Measurements from ENCODE around the gene C4orf17. TPM values are rescaled to one million over a fixed set of nuclear protein-coding genes. Genes with fewer than 3 reads are reported as not detected.

C4orf17 gene
- polyA plus RNA-seq, 1 donor from 2014 or later: not detected

- no peak overlapping the region for H3K27ac ChIP-seq (ENCODE audit: low read length)
- no peaks in the 10 kb centered on the region for H4K20me1 ChIP-seq (ENCODE audit: insufficient read depth)
- no peaks in the 10 kb centered on the region for H3K79me2 ChIP-seq (replicated peaks; ENCODE audit: insufficient read depth, low read length)
- TF ChIP-seq MXI1 (conservative IDR thresholded peaks at IDR 0.05; ENCODE audit: poor library complexity, severe bottlenecking): no peak
- TF ChIP-seq RAD21 (conservative IDR thresholded peaks at IDR 0.05): no peak
- no peak for TF ChIP-seq SMC3 (conservative IDR thresholded peaks at IDR 0.05; ENCODE audit: poor library complexity)
- no peak for TF ChIP-seq CTCF (IDR thresholded peaks at IDR 0.05; ENCODE audit: poor library complexity, severe bottlenecking)
- no peak for TF ChIP-seq EZH2 (IDR thresholded peaks at IDR 0.05; ENCODE audit: borderline replicate concordance, insufficient read depth, low read length, poor library complexity, severe bottlenecking)
- TF ChIP-seq REST (IDR thresholded peaks at IDR 0.05; ENCODE audit: borderline replicate concordance): no peak
- TF ChIP-seq EP300 (conservative IDR thresholded peaks at IDR 0.05; ENCODE audit: poor library complexity, severe bottlenecking): no peak
- no peak for TF ChIP-seq POLR2AphosphoS5 (IDR thresholded peaks at IDR 0.05)
- TF ChIP-seq TAF1 (IDR thresholded peaks at IDR 0.05; ENCODE audit: low read depth): no peak
- H3K4me2 ChIP-seq (ENCODE audit: low read length): no peak overlapping the region
- no peak overlapping the region for H2AFZ ChIP-seq (ENCODE audit: low read depth, low read length)
- H3K36me3 ChIP-seq (ENCODE audit: insufficient read depth, low read length): no peaks in the 10 kb centered on the region
- H3K9me2 ChIP-seq (ENCODE audit: insufficient read depth, low read length): no peaks in the 10 kb centered on the region
- no peaks in the 10 kb centered on the region for H3K27me3 ChIP-seq (ENCODE audit: insufficient read depth, low read depth, low read length)
- no peak overlapping the region for H3K4me3 ChIP-seq (ENCODE audit: low read length)
- no peak overlapping the region for H3K9ac ChIP-seq (ENCODE audit: low read length)
- H3F3A ChIP-seq (ENCODE audit: insufficient read depth, low read length, poor library complexity, severe bottlenecking): no peaks in the 10 kb centered on the region
- no peaks in the 10 kb centered on the region for H3K9me3 ChIP-seq (ENCODE audit: low read length)
Observed at GRCh38 chr4:99473131-99473530, 37.7 kb upstream of the C4orf17 start.

GRCh38 chr4:99483636-99484035 is 27.2 kb upstream of the C4orf17 start:
- Histone ChIP-seq H3K4me3 (ENCODE audit: low read length) (no peak overlapping the region), H3K79me2 (replicated peaks; ENCODE audit: insufficient read depth, low read length) (no peaks in the 10 kb centered on the region), H3F3A (ENCODE audit: insufficient read depth, low read length, poor library complexity, severe bottlenecking) (no peaks in the 10 kb centered on the region), H3K9me2 (ENCODE audit: insufficient read depth, low read length) (no peaks in the 10 kb centered on the region), H3K9me3 (ENCODE audit: low read length) (peaks cover 9% of the 10 kb centered on the region), H3K36me3 (ENCODE audit: insufficient read depth, low read length) (no peaks in the 10 kb centered on the region), H3K27me3 (ENCODE audit: insufficient read depth, low read depth, low read length) (no peaks in the 10 kb centered on the region), H3K9ac (ENCODE audit: low read length) (no peak overlapping the region), H2AFZ (ENCODE audit: low read depth, low read length) (no peak overlapping the region), H4K20me1 (ENCODE audit: insufficient read depth) (no peaks in the 10 kb centered on the region), H3K4me2 (ENCODE audit: low read length) (no peak overlapping the region), H3K27ac (ENCODE audit: low read length) (no peak overlapping the region)
- TF ChIP-seq TAF1 (IDR thresholded peaks at IDR 0.05; ENCODE audit: low read depth) (no peak), EZH2 (IDR thresholded peaks at IDR 0.05; ENCODE audit: borderline replicate concordance, insufficient read depth, low read length, poor library complexity, severe bottlenecking) (no peak), RAD21 (conservative IDR thresholded peaks at IDR 0.05) (no peak), REST (IDR thresholded peaks at IDR 0.05; ENCODE audit: borderline replicate concordance) (no peak), POLR2AphosphoS5 (IDR thresholded peaks at IDR 0.05) (no peak), SMC3 (conservative IDR thresholded peaks at IDR 0.05; ENCODE audit: poor library complexity) (no peak), CTCF (IDR thresholded peaks at IDR 0.05; ENCODE audit: poor library complexity, severe bottlenecking) (no peak), EP300 (conservative IDR thresholded peaks at IDR 0.05; ENCODE audit: poor library complexity, severe bottlenecking) (no peak), MXI1 (conservative IDR thresholded peaks at IDR 0.05; ENCODE audit: poor library complexity, severe bottlenecking) (no peak)
